ENCODE measurements around the gene SPSB4. TPM values are rescaled to one million over a fixed set of nuclear protein-coding genes. Genes with fewer than 3 reads are reported as not detected.

Gene SPSB4
- total and polyA plus RNA-seq, 7 donors, result 0.10 to 1.4 (median 0.44) TPM; not detected in 1

GRCh38 chr3:141044695-141045641, 6.2 kb upstream of the SPSB4 start:
- Histone ChIP-seq H3K9me3 (no peaks in the 10 kb centered on the region), H3K4me1 (no peaks in the 10 kb centered on the region), H3K36me3 (no peaks in the 10 kb centered on the region), H3K4me3 (no peak overlapping the region), H3K27me3 (peaks cover 0 to under 1% (median 0%) of the 10 kb centered on the region in 3 donors), H3K27ac (no peak overlapping the region)
- TF ChIP-seq EP300 (IDR thresholded peaks at IDR 0.05), result no peak
- TF ChIP-seq CTCF (IDR thresholded peaks at IDR 0.05), result no peak
- no peak for TF ChIP-seq POLR2AphosphoS5 (IDR thresholded peaks at IDR 0.05)
- TF ChIP-seq POLR2A (IDR thresholded peaks at IDR 0.05), result no peak
- intact Hi-C loops (cut with DNase I), result no loop called here
- WGBS, 2 donors, result 51 to 73% methylated on average over 4 of the region's 4 CpGs
- no peak for DNase-seq

GRCh38 chr3:141045849-141046248, 5.3 kb upstream of the SPSB4 start:
- peaks cover 0 to 8% (median 8%) of the 10 kb centered on the region in 3 donors for H3K27me3 ChIP-seq
- no peaks in the 10 kb centered on the region for H3K36me3 ChIP-seq
- H3K9me3 ChIP-seq, result no peaks in the 10 kb centered on the region
- H3K4me3 ChIP-seq, result no peak overlapping the region
- H3K4me1 ChIP-seq, result peaks cover 0 to 6% (median 4%) of the 10 kb centered on the region in 4 donors
- intact Hi-C loops (cut with DNase I), result no loop called here
- no peak overlapping the region for H3K27ac ChIP-seq
- no peak for DNase-seq
- TF ChIP-seq EP300 (IDR thresholded peaks at IDR 0.05) (no peak), POLR2A (IDR thresholded peaks at IDR 0.05) (no peak), POLR2AphosphoS5 (IDR thresholded peaks at IDR 0.05) (no peak)
- WGBS, 2 donors, result 50 to 75% methylated on average over 1 of the region's 1 CpG

- 77 to 80% methylated on average over 1 of the region's 1 CpG for WGBS, 2 donors
- H3K4me3 ChIP-seq, result no peak overlapping the region
- no peaks in the 10 kb centered on the region for H3K9me3 ChIP-seq
- no peak for DNase-seq
- intact Hi-C loops (cut with DNase I), result no loop called here
- H3K27me3 ChIP-seq, result peaks cover 5 to 22% (median 21%) of the 10 kb centered on the region in 3 donors
- TF ChIP-seq EP300 (IDR thresholded peaks at IDR 0.05) (no peak), CTCF (IDR thresholded peaks at IDR 0.05) (no peak), POLR2A (IDR thresholded peaks at IDR 0.05) (no peak), POLR2AphosphoS5 (IDR thresholded peaks at IDR 0.05) (no peak)
- no peaks in the 10 kb centered on the region for H3K36me3 ChIP-seq
- H3K27ac ChIP-seq, result no peak overlapping the region
- H3K4me1 ChIP-seq, result peaks cover 0 to 19% (median 17%) of the 10 kb centered on the region in 4 donors
Measured at GRCh38 chr3:141047168-141047567, 4.0 kb upstream of the SPSB4 start.

- H3K36me3 ChIP-seq, result no peaks in the 10 kb centered on the region
- H3K4me3 ChIP-seq, result no peak overlapping the region
- intact Hi-C loops (cut with DNase I), result no loop called here
- H3K9me3 ChIP-seq, result no peaks in the 10 kb centered on the region
- H3K4me1 ChIP-seq, result peaks cover 0 to 28% (median 26%) of the 10 kb centered on the region in 4 donors
- no peak overlapping the region for H3K27ac ChIP-seq
- H3K27me3 ChIP-seq, result peaks cover 9 to 47% (median 44%) of the 10 kb centered on the region in 3 donors
- DNase-seq, result no peak
- WGBS, 2 donors, result 43 to 45% methylated on average over 2 of the region's 2 CpGs
- no peak for TF ChIP-seq POLR2A (IDR thresholded peaks at IDR 0.05)
Measured at GRCh38 chr3:141049681-141050080, 1.5 kb upstream of the SPSB4 start.

GRCh38 chr3:141051443-141052200, 475 bp downstream of the SPSB4 start:
- Histone ChIP-seq H3K4me3 (peak overlapping the region; percentile 1 to 57 (median 44)), H3K36me3 (no peaks in the 10 kb centered on the region), H3K27ac (peak overlapping the region in 3 of 4 donors; percentile 10 to 37 (median 10)), H3K27me3 (peaks cover 9 to 58% (median 44%) of the 10 kb centered on the region in 3 donors), H3K9me3 (no peaks in the 10 kb centered on the region), H3K4me1 (peaks cover 0 to 28% (median 26%) of the 10 kb centered on the region in 4 donors)
- no peak for DNase-seq
- no peak for TF ChIP-seq POLR2AphosphoS5 (IDR thresholded peaks at IDR 0.05)
- no peak for TF ChIP-seq CTCF (IDR thresholded peaks at IDR 0.05)
- TF ChIP-seq EP300 (IDR thresholded peaks at IDR 0.05), result no peak
- TF ChIP-seq POLR2A (IDR thresholded peaks at IDR 0.05), result no peak
- WGBS, 2 donors, result 1 to 3% methylated on average over 77 of the region's 77 CpGs
- intact Hi-C loops (cut with DNase I), result no loop called here
